ENCODE measurements around the gene COL24A1. TPM values are rescaled to one million over a fixed set of nuclear protein-coding genes. Genes with fewer than 3 reads are reported as not detected.
A peak's percentile ranks its signal among the peaks of the same experiment; 100 is the strongest.
"Not testable (repeated sequence)": the region's sequence is repeated elsewhere in the genome, so short reads cannot be mapped to it uniquely, and the experiment has no call there.

COL24A1 gene
- polyA plus RNA-seq, 4 donors = 1.7 to 3.5 (median 2.5) TPM

DNA sequence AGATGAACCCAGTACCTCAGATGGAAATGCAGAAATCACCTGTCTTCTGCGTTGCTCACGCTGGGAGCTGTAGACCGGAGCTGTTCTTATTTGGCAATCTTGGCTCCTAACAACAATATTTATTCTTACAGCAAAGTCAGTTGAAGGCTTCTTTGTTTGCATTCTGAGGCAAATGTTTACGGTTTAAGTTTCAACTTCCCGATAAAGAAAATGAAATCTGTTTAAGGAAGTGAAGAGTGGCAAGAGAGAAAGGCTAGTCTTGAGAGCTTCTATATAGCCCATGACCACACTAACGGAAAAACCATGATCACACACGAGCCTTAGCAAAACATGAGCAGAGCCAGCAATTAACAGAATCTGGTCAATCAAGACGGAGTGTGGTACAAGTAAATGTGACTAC is 325.7 kb downstream of the COL24A1 start:
- no peak for DNase-seq (ENCODE audit: low read depth in 4 of 4, low spot score in 3 of 4)

GRCh38 chr1:85824066-85824840 is 332.3 kb downstream of the COL24A1 start:
- no peak for DNase-seq (ENCODE audit: low read depth in 4 of 4, low spot score in 3 of 4)

DNA sequence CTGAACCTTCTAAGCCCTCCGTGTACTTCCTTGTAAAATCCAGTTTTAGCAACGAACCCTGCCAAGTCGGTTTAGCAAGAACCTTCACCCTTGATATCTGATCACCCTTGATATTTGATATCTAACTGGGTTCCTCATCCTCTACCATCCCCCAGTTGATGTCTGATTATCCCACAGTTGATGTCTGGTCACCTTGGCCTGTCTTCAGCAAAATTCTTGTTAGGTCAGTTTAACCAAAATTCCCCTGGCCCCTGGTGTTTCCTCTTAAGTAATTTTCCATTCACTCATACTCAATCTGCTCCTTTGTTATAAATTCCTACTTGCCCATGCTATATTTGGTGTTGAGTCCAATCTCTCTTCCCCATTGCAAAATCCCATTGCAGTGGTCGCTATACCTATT is 333.9 kb downstream of the COL24A1 start:
- DNase-seq (ENCODE audit: low read depth in 4 of 4, low spot score in 3 of 4) = no peak

DNA sequence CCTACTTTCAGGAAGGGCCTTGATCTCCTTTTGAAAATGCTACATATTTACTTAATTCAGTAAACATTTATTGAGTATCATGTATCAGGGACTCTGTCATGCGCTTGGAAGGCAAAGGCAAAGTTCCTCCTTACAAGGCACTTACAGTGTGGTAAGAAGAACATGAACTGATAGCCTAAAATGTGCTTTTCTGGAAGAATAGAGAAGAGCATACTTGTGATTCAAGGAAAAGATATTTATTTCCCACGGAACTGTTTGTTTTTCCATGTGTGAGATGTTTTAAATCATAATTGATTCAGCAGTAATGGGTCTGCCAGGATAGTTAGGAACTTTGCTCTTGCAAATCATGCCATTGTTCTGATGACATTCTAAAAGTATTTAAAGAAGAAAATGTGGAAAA is 338.2 kb downstream of the COL24A1 start:
- DNase-seq (ENCODE audit: low read depth in 4 of 4, low spot score in 3 of 4) = no peak

DNA sequence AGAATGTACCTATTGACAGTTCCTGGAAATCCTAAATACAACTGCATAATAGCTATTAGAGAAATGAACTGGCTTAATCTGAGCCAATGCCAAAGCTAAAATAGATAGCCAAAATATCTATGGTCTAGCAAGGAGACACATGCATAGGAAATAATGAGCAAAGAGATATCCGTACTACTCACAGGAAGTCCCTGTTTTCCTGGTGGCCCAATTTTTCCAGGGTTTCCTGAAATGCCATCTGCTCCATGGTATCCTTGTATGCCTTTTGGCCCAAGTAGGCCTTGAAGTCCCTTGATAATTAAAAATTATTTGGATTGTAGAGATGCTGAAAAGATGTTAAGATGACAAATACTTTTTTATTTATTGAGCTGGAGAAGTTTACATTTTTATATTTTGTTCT is 340.0 kb downstream of the COL24A1 start:
- DNase-seq (ENCODE audit: low read depth in 4 of 4, low spot score in 3 of 4) = no peak

DNA sequence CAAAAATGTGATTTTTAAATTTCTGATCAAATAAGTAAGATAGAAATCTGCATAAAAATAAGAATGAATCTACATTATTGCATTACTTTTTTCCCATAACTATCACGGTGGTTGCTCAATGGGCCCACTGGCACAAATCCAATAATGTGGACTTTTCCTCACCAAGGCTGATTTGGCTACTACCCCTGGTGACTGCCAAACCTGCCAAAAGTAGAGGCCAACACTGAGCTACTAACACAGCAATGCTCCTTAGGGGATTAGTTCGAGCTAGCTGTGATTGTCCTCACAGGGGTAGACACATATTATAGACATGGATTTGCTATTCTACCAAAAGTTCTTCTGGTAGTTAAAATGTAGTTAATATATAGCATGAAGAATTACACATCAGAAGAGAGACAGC is 340.7 kb downstream of the COL24A1 start:
- DNase-seq (ENCODE audit: low read depth in 4 of 4, low spot score in 3 of 4) = no peak

GRCh38 chr1:85806236-85806965 is 350.2 kb downstream of the COL24A1 start:
- no peak for DNase-seq (ENCODE audit: low read depth in 4 of 4, low spot score in 3 of 4)

DNA sequence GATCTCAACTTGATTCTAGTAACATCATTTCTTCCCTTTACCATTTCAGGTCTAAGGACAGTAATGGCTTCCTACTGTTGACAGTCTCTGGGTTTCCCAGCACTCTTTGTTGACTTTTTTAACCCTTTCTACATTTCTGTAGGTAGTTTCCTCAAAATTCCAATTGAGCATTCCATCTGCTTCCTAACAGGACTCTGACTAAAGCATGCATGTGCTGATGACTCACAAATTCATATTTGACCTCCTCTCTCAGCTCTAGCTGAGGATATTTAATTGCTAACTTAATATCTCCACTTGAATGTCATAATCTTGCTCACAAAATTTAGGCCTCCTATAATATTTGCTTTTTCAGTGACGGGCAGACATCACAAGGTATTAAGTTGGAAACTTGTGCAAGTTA is 355.1 kb downstream of the COL24A1 start:
- DNase-seq (ENCODE audit: low read depth in 4 of 4, low spot score in 3 of 4) = no peak

- no peak for DNase-seq (ENCODE audit: low read depth in 4 of 4, low spot score in 3 of 4)
These were observed 356.8 kb downstream of the COL24A1 start for GRCh38 chr1:85799737-85800136.

GRCh38 chr1:85798419-85798818 is 358.2 kb downstream of the COL24A1 start:
- no peak for DNase-seq (ENCODE audit: low read depth in 4 of 4, low spot score in 3 of 4)

- not testable (repeated sequence) for DNase-seq (ENCODE audit: low read depth in 4 of 4, low spot score in 3 of 4)
These were observed 379.6 kb downstream of the COL24A1 start for GRCh38 chr1:85777021-85777420.

DNA sequence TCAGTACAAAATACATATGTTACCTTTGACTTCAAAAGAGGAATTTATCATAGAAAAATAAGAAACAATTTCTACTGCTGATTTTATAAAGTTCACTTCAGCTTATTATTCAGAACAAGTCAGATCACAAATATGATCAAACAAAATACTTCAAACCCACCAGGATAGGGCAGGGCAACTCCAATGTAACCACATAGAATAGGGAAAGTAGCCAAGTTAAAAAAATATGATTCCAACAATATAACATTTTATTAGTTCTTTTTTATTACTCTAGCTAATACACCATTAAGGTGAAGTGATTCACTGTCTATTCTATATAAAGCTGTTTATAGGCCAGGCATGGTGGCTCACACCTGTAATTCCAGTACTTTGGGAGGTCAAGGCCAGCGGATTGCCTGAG is 393.8 kb downstream of the COL24A1 start:
- no peak for DNase-seq (ENCODE audit: low read depth in 4 of 4, low spot score in 3 of 4)

GRCh38 chr1:85756864-85757263 is 399.7 kb downstream of the COL24A1 start:
- no peak for DNase-seq (ENCODE audit: low read depth in 4 of 4, low spot score in 3 of 4)

DNA sequence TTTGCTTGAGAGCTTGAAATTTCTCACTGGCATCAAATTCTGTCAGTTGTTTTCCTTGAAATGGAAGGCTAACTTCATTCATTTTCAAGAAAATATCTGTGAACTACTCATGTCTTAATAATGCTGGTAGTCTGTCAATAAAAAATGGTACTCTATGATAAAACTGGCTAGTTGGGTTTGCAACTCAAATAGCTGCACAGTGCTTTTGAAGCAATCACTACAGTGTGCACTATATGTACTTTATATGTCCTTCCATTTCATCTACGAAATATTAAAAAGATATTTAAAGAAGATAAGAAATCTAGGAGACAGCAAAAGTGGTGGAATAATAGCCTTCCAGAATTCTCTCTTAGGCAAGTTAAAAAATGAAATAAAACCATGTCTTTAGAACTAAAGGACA is 408.5 kb downstream of the COL24A1 start:
- DNase-seq (ENCODE audit: low read depth in 4 of 4, low spot score in 3 of 4) = no peak

GRCh38 chr1:85746777-85747176 is 409.8 kb downstream of the COL24A1 start:
- no peak for DNase-seq (ENCODE audit: low read depth in 4 of 4, low spot score in 3 of 4)

GRCh38 chr1:85743814-85744213 is 412.8 kb downstream of the COL24A1 start:
- no peak for DNase-seq (ENCODE audit: low read depth in 4 of 4, low spot score in 3 of 4)

GRCh38 chr1:85734931-85735330 is 421.6 kb downstream of the COL24A1 start:
- peak; percentile 41 to 61 (median 53) for DNase-seq (ENCODE audit: low read depth in 4 of 4, low spot score in 3 of 4)

GRCh38 chr1:85718678-85719340 is 437.8 kb downstream of the COL24A1 start:
- DNase-seq (ENCODE audit: low read depth in 4 of 4, low spot score in 3 of 4) = no peak

DNA sequence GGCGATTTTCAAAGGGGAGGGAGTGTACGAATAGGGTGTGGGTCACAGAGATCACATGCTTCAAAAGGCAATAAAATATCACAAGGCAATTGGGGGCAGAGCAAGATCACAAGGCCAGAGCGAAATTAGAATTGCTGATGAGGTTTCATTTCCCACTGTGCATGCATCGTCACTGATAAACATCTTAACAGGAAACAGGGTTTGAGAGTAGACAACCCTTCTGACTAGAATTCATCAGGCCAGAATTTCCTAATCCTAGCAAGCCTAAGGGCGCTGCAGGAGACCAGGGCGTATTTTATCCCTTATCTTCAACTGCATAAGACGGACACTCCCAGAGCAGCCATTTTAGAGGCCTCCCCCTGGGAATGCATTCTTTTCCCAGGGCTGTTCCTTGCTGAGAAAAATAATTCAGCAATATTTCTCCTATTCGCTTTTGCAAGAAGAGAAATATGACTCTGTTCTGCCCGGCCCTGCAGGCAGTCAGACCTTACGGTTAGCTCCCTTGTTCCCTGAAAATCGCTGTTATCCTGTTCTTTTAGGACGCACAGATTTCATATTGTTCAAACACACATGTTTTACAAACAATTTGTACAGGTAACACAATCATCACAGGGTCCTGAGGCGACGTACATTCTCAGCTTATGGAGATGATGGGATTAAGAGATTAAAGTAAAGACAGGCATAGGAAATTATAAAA is 442.0 kb downstream of the COL24A1 start:
- DNase-seq (ENCODE audit: low read depth in 4 of 4, low spot score in 3 of 4) = not testable (repeated sequence)

GRCh38 chr1:85708829-85709227 is 447.7 kb downstream of the COL24A1 start:
- no peak for DNase-seq (ENCODE audit: low read depth in 4 of 4, low spot score in 3 of 4)

Data from left renal pelvis (tissue), 4 donors.